HG03439 (cell line): ENCODE data around the gene SCGN.

Experiments used
- ATAC-seq: cut with Tn5 transposase; IDR thresholded peaks from one replicate; pipeline ENCODE4 v1.9.1; 2021; ENCODE audit warnings: mild to moderate bottlenecking, moderate library complexity; ENCODE audit not compliant: unreplicated experiment

The SCGN gene

GRCh38 chr6:25639653-25640052, 12.4 kb upstream of the SCGN start:
- ATAC-seq, result no peak

GRCh38 chr6:25640446-25640845, 11.6 kb upstream of the SCGN start:
- no peak for ATAC-seq

DNA sequence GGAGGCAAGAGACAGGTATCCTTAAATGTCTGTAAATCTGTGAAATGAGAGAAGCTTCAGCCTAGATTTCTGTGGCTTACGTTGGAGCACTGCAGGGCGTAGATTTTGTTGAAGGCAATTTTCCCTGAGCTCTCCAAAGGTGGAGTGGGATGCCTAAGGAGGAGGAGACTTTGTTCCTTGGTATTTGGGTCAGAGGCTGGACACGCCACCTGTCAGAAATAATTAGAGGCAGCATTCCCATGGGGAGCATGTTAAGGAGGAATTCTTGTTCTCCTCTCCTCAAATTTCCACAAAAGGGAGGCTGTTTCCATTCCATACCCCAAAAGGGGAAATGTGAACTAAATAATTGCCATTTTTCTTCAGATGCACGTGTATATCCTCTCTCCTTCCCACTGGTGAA, 11.1 kb upstream of the SCGN start:
- ATAC-seq, result no peak

- no peak for ATAC-seq
Measured at GRCh38 chr6:25641377-25641776, 10.6 kb upstream of the SCGN start.

DNA sequence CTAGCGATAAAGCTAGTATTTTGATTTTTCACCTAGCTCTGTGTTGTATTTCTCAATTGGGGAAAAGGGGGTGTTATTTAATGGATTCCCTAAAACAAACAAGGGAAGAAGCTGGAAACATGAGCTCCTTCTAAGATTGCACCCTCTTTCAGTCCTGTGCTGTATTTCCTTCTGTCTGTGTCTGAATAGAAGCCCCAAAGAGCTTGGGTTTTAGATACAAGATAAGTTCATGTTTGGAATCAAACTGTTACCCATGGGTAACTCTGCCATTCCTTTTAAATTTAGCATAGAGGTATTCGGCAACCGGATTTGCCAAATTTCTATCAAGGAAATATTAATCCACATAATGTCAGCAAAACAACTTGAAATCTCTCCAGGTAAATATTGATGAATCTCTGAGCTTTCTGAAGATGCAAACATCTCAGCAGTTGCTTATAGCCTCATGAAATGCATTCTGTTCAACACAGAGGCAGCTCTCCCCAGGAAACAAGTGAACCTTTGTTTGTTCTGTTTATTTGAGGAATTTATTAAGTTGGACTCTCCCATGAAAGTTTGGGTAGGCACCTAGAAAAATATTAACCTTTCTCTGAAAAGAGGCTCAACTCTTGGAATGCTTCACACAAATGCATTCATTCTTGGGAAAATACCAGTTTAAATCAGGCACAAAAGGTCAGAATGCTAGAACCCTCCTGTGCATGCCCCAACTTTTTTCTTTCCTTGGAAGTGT, 9.9 kb upstream of the SCGN start:
- ATAC-seq, result no peak

GRCh38 chr6:25642667-25643328, 9.2 kb upstream of the SCGN start:
- no peak for ATAC-seq

GRCh38 chr6:25645916-25646315, 6.1 kb upstream of the SCGN start:
- no peak for ATAC-seq

GRCh38 chr6:25649611-25650010, 2.4 kb upstream of the SCGN start:
- no peak for ATAC-seq

DNA sequence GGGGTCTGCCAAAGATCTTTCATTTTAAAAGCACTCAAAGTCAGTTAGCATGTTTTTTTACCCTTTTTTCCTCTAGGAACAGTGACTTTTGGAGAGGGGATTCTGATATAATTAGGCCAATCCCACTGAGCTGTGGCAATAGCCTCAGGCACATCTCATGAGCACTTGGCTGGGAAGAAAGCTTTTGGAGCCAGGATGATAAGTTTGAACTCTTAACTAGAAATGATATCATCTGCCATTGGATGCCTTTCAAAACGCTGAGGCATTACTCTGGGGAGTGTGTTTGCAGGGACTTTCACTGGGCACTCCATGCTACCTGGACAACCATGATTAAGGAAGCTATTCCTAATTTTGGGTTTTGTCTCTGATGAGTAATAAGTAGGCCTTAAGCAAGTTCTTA, 3.7 kb downstream of the SCGN start:
- ATAC-seq, result no peak

- ATAC-seq, result no peak
Measured at GRCh38 chr6:25659633-25660368, 7.8 kb downstream of the SCGN start.

DNA sequence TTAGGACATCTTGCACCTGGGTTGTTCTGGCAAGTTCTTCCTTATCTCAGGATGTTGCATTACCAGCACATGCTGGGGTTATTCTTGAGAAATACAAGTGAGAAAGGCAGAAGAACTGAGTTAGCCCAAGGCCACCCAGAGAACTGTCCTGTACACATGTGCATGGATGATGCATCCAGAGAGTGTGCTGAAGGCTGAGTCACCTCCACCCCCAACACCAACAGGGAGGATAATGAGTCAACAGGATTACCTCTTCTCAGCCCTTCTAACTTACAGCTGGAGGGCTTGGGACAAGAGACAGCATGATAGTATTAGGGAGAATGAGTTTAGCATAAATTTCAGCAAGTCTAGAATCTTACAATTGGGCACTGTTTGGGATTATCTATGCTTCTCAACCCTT, 8.5 kb downstream of the SCGN start:
- no peak for ATAC-seq

DNA sequence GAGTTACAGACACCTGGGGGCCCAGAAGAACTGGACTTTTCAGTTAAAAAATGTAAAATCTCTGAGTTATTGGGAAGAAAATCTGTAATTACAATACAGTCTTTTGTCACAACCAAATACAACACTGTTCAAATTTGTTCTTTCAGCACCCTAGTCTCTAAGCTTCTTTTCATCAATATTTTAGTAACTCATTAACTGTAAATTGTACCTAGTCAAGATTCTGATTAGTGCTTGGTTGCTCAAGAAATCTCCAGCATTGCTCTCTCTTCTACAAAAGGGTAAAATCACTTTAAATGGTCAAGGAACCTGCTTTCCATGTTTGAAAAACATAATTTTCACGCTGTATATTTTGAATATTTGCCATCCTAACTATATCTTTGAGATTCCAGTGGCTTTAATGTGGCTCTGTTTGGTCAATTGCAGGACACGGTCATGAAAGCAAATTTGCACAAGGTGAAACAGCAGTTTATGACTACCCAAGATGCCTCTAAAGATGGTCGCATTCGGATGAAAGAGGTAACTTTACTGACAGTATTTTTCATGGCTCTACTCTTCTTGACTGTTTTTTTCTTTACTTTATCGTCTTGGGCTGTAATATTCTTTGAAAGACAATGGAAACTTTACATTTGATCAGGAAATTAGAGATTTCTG, 9.2 kb downstream of the SCGN start:
- no peak for ATAC-seq

GRCh38 chr6:25665455-25665854, 13.4 kb downstream of the SCGN start:
- ATAC-seq, result no peak

DNA sequence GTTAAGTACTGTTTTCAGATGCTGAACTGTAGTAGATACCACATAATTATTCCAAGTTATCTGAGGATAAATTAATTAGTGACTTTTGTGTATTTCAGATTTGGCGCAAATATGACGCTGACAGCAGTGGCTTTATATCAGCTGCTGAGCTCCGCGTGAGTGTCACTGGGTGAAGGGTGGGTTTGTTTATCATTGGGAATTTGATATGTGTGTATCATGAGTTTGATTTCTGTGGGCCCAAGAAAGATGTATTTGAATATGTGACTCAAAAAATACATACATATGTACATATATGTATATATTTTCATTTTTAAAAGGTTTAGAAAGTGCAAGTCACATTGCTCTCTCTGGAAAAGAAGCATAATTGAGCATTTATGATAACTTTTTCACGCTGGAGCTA, 17.4 kb downstream of the SCGN start:
- ATAC-seq, result no peak

DNA sequence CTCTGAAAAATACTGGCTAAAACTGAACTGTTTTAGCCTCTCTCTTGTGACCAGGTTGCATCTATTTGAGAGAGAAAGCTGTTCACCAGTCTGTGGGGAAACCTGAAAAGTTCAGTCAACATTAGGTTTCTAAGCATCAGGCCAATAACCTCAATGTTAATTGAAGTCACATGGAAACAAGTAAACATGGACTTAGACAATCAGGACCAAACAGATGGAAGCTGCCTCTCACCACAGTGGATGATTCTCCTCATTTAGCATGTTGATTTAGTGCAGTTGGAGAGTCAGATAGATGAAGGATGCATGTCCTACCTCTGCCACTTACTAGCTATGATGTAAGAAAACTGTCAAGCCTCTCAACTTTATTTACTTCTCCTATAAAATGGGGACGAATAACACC, 18.2 kb downstream of the SCGN start:
- ATAC-seq, result no peak

GRCh38 chr6:25670793-25671513, 18.9 kb downstream of the SCGN start:
- ATAC-seq, result no peak

- ATAC-seq, result no peak
Measured at GRCh38 chr6:25671652-25672051, 19.6 kb downstream of the SCGN start.

DNA sequence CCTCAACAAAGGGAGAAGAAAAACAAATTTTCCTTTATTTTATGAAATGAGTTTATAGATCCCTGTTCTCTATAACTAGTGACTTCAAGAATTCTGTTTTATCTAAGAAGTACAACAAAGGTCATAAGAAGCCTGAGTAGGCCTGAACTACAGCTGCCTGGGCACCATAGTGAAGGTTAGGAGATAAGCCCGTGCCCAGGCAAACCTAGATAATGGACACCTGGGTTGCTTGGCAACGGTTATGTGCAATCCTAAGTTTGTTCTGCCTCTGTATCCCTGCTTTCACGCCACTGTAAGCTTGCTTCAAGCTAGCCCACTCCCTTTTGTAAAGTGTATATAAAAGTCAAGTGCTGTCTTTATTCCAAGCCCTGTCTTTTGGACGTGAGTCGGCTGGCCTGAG, 23.2 kb downstream of the SCGN start:
- no peak for ATAC-seq

GRCh38 chr6:25676775-25677174, 24.8 kb downstream of the SCGN start:
- ATAC-seq, result no peak

- ATAC-seq, result no peak
Measured at GRCh38 chr6:25681848-25682247, 29.8 kb downstream of the SCGN start.

- ATAC-seq, result no peak
Measured at GRCh38 chr6:25682324-25682723, 30.3 kb downstream of the SCGN start.
